AG10803 (cell line): ENCODE measurements around the gene PPP1R9B.
A peak's percentile ranks its signal among the peaks of the same experiment; 100 is the strongest.

ENCODE experiments used
- DNase-seq: peaks from one replicate; pipeline ENCODE4 v3.0.0; 2010; ENCODE audit warnings: low read depth
- H3K4me3 ChIP-seq: 2 replicates; pipeline ENCODE4 v1.5.1; 2011; ENCODE audit warnings: mild to moderate bottlenecking, low read length, control low read depth
- TF ChIP-seq, protein P1 (sequence below): conservative IDR thresholded peaks from 2 replicates; pipeline ENCODE4 v1.5.1; 2011; ENCODE audit warnings: mild to moderate bottlenecking, low read length, control low read depth, inconsistent platforms

Gene PPP1R9B

DNA sequence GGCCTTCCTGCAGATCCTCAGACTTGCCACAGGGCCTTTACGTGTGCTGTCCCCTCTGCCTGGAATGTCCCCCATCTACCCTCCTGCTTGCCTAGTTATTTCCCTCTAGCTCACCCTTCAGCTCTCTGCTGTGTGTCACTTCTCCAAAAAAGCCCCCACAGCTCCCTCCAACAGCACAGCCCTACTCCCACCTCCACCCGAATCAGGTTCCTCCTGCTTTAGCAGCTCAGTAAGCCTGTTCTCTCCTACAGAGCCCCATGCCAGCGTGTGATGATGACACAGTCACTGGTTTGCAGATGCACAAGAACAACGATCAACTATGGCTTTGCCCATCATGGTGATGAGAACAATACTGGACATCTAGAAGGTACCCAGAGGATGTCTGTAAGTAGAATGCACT lies 13.4 kb downstream of the PPP1R9B start:
- no peak for DNase-seq
- no peak overlapping the region for H3K4me3 ChIP-seq
- TF ChIP-seq, protein P1, sequence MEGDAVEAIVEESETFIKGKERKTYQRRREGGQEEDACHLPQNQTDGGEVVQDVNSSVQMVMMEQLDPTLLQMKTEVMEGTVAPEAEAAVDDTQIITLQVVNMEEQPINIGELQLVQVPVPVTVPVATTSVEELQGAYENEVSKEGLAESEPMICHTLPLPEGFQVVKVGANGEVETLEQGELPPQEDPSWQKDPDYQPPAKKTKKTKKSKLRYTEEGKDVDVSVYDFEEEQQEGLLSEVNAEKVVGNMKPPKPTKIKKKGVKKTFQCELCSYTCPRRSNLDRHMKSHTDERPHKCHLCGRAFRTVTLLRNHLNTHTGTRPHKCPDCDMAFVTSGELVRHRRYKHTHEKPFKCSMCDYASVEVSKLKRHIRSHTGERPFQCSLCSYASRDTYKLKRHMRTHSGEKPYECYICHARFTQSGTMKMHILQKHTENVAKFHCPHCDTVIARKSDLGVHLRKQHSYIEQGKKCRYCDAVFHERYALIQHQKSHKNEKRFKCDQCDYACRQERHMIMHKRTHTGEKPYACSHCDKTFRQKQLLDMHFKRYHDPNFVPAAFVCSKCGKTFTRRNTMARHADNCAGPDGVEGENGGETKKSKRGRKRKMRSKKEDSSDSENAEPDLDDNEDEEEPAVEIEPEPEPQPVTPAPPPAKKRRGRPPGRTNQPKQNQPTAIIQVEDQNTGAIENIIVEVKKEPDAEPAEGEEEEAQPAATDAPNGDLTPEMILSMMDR = no peak

GRCh38 chr17:50136096-50136687 lies 14.3 kb downstream of the PPP1R9B start:
- TF ChIP-seq, protein P1 = no peak
- no peak overlapping the region for H3K4me3 ChIP-seq
- no peak for DNase-seq

- no peak for DNase-seq
- H3K4me3 ChIP-seq = no peak overlapping the region
- TF ChIP-seq, protein P1 = no peak
Observed at GRCh38 chr17:50135316-50136095, 15.0 kb downstream of the PPP1R9B start.

GRCh38 chr17:50134206-50135110 lies 16.0 kb downstream of the PPP1R9B start:
- DNase-seq = no peak
- TF ChIP-seq, protein P1 = peak; percentile 23; the same call in 1 of the 2 replicates
- no peak overlapping the region for H3K4me3 ChIP-seq

DNA sequence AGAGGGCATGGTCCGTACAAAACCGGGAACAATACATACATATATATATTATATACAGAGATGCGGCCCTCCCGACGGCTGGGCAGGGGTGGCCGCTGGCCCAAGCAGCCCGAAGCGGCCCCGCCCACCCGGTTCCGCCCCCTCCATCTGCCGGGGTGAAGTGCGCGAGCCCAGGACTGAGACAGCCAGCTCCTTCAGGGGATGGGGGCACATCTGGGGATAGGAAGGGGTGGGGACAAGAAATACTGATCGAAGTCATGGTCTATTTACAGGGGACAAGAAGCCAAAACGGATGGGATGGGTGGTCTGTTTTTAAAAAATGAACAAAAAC lies 16.7 kb downstream of the PPP1R9B start:
- TF ChIP-seq, protein P1 = no peak
- no peak for DNase-seq
- H3K4me3 ChIP-seq = no peak overlapping the region

GRCh38 chr17:50133028-50133768 lies 17.3 kb downstream of the PPP1R9B start:
- no peak overlapping the region for H3K4me3 ChIP-seq
- peak; percentile 66 for DNase-seq
- TF ChIP-seq, protein P1 = no peak
